Measurements from ENCODE around the gene PCIF1. TPM values are rescaled to one million over a fixed set of nuclear protein-coding genes. Genes with fewer than 3 reads are reported as not detected.

PCIF1 gene
- total and polyA plus RNA-seq, 8 donors = 21.0 to 41.4 (median 27.3) TPM

- Histone ChIP-seq H3K27ac (no peak overlapping the region), H3K4me1 (peaks cover 8 to 22% (median 17%) of the 10 kb centered on the region in 4 donors), H3K9me3 (no peaks in the 10 kb centered on the region), H3K36me3 (peaks cover 38 to 93% (median 90%) of the 10 kb centered on the region in 4 donors), H3K4me3 (no peak overlapping the region), H3K27me3 (no peaks in the 10 kb centered on the region)
- 93 to 97% (median 95%) methylated on average over 13 to 14 of the region's 14 CpGs for WGBS, 5 donors
- no peak for DNase-seq
- intact Hi-C loops (cut with DNase I; ENCODE audit: low total_unique reads) = no loop called here
- TF ChIP-seq POLR2A (IDR thresholded peaks at IDR 0.05) = no peak
- TF ChIP-seq POLR2AphosphoS5 (IDR thresholded peaks at IDR 0.05) = no peak
- no peak for TF ChIP-seq EP300 (IDR thresholded peaks at IDR 0.05)
- TF ChIP-seq, protein P1, sequence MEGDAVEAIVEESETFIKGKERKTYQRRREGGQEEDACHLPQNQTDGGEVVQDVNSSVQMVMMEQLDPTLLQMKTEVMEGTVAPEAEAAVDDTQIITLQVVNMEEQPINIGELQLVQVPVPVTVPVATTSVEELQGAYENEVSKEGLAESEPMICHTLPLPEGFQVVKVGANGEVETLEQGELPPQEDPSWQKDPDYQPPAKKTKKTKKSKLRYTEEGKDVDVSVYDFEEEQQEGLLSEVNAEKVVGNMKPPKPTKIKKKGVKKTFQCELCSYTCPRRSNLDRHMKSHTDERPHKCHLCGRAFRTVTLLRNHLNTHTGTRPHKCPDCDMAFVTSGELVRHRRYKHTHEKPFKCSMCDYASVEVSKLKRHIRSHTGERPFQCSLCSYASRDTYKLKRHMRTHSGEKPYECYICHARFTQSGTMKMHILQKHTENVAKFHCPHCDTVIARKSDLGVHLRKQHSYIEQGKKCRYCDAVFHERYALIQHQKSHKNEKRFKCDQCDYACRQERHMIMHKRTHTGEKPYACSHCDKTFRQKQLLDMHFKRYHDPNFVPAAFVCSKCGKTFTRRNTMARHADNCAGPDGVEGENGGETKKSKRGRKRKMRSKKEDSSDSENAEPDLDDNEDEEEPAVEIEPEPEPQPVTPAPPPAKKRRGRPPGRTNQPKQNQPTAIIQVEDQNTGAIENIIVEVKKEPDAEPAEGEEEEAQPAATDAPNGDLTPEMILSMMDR (IDR thresholded peaks at IDR 0.05) = no peak
Observed at GRCh38 chr20:45896641-45897161, 37.8 kb upstream of the PCIF1 start.

- no peak overlapping the region for H3K4me3 ChIP-seq
- WGBS, 5 donors = 83 to 91% (median 87%) methylated on average over 2 of the region's 2 CpGs
- peaks cover 41 to 98% (median 95%) of the 10 kb centered on the region in 4 donors for H3K36me3 ChIP-seq
- H3K27me3 ChIP-seq = no peaks in the 10 kb centered on the region
- no peaks in the 10 kb centered on the region for H3K9me3 ChIP-seq
- no peak for DNase-seq
- peaks cover 2 to 16% (median 11%) of the 10 kb centered on the region in 4 donors for H3K4me1 ChIP-seq
- TF ChIP-seq EP300 (IDR thresholded peaks at IDR 0.05) (no peak), POLR2A (IDR thresholded peaks at IDR 0.05) (no peak), POLR2AphosphoS5 (IDR thresholded peaks at IDR 0.05) (no peak)
- TF ChIP-seq, protein P1 (IDR thresholded peaks at IDR 0.05) = no peak
- no peak overlapping the region for H3K27ac ChIP-seq
- intact Hi-C loops (cut with DNase I; ENCODE audit: low total_unique reads) = no loop called here
Observed at GRCh38 chr20:45897289-45897688, 37.2 kb upstream of the PCIF1 start.

GRCh38 chr20:45897692-45898091 is 36.8 kb upstream of the PCIF1 start:
- no peak overlapping the region for H3K27ac ChIP-seq
- TF ChIP-seq POLR2A (IDR thresholded peaks at IDR 0.05) (no peak), POLR2AphosphoS5 (IDR thresholded peaks at IDR 0.05) (no peak), EP300 (IDR thresholded peaks at IDR 0.05) (no peak)
- TF ChIP-seq, protein P1 (IDR thresholded peaks at IDR 0.05) = no peak
- peaks cover 0 to 12% (median 7%) of the 10 kb centered on the region in 4 donors for H3K4me1 ChIP-seq
- H3K27me3 ChIP-seq = no peaks in the 10 kb centered on the region
- H3K9me3 ChIP-seq = no peaks in the 10 kb centered on the region
- H3K36me3 ChIP-seq = peaks cover 41 to 98% (median 95%) of the 10 kb centered on the region in 4 donors
- intact Hi-C loops (cut with DNase I; ENCODE audit: low total_unique reads) = no loop called here
- H3K4me3 ChIP-seq = no peak overlapping the region
- WGBS, 5 donors = 92 to 98% (median 96%) methylated on average over 4 to 7 of the region's 7 CpGs
- DNase-seq = no peak

- 83 to 88% (median 87%) methylated on average over 10 to 12 of the region's 12 CpGs for WGBS, 5 donors
- no peak overlapping the region for H3K4me3 ChIP-seq
- H3K36me3 ChIP-seq = peaks cover 40 to 96% (median 91%) of the 10 kb centered on the region in 4 donors
- TF ChIP-seq EP300 (IDR thresholded peaks at IDR 0.05) (no peak), POLR2A (IDR thresholded peaks at IDR 0.05) (no peak), POLR2AphosphoS5 (IDR thresholded peaks at IDR 0.05) (no peak)
- TF ChIP-seq, protein P1 (IDR thresholded peaks at IDR 0.05) = no peak
- DNase-seq = no peak
- H3K9me3 ChIP-seq = no peaks in the 10 kb centered on the region
- peaks cover 0 to 6% (median 1%) of the 10 kb centered on the region in 4 donors for H3K4me1 ChIP-seq
- H3K27me3 ChIP-seq = no peaks in the 10 kb centered on the region
- no peak overlapping the region for H3K27ac ChIP-seq
- intact Hi-C loops (cut with DNase I; ENCODE audit: low total_unique reads) = no loop called here
Observed at GRCh38 chr20:45898285-45898684, 36.2 kb upstream of the PCIF1 start.
